ENCODE measurements around the gene IFITM2. TPM values are rescaled to one million over a fixed set of nuclear protein-coding genes. Genes with fewer than 3 reads are reported as not detected.

The IFITM2 gene
- total RNA-seq, 1 donor from 2014 or later: 112 TPM

GRCh38 chr11:357582-357981 lies 50.0 kb downstream of the IFITM2 start:
- intact Hi-C loops (cut with micrococcal nuclease): no loop called here
- Mint-ChIP-seq H3K4me1 (peaks cover 21% of the 10 kb centered on the region), H3K4me3 (no peak overlapping the region), H3K27me3 (no peaks in the 10 kb centered on the region), H3K36me3 (ENCODE audit: low read depth) (no peaks in the 10 kb centered on the region), H3K27ac (no peak overlapping the region), H3K9me3 (no peaks in the 10 kb centered on the region)
- no peak for TF ChIP-seq CTCF (IDR thresholded peaks at IDR 0.05)
- DNase-seq (no peak), ATAC-seq (ENCODE audit: low read depth) (no peak)
- ChIA-PET POLR2A (no interaction called here), CTCF (no interaction called here)

- intact Hi-C loops (cut with micrococcal nuclease): no loop called here
- Mint-ChIP-seq H3K4me1 (peaks cover 21% of the 10 kb centered on the region), H3K9me3 (no peaks in the 10 kb centered on the region), H3K27me3 (no peaks in the 10 kb centered on the region), H3K36me3 (ENCODE audit: low read depth) (no peaks in the 10 kb centered on the region), H3K27ac (no peak overlapping the region), H3K4me3 (no peak overlapping the region)
- DNase-seq: no peak
- ATAC-seq (ENCODE audit: low read depth): no peak
- TF ChIP-seq CTCF (IDR thresholded peaks at IDR 0.05): no peak
- POLR2A ChIA-PET: no interaction called here
- CTCF ChIA-PET: no interaction called here
Observed at GRCh38 chr11:358129-358800, 50.6 kb downstream of the IFITM2 start.

Other genes with a start within 250 kb of the IFITM2 start
- gene SCGB1C1, start 114.7 kb upstream of the IFITM2 start, total RNA-seq: not detected in 2 replicates
- gene BET1L, start 100.4 kb upstream of the IFITM2 start, total RNA-seq: 44.2 and 47.0 TPM in 2 replicates
- 108 and 114 TPM in 2 replicates for gene RIC8A, start 100.1 kb upstream of the IFITM2 start, total RNA-seq
- 21.8 and 23.0 TPM in 2 replicates for gene SIRT3, start 71.5 kb upstream of the IFITM2 start, total RNA-seq
- gene PSMD13, start 70.8 kb upstream of the IFITM2 start, total RNA-seq: 147 and 149 TPM in 2 replicates
- gene NLRP6, start 29.4 kb upstream of the IFITM2 start, total RNA-seq: 0.46 and 0.64 TPM in 2 replicates
- 62.3 and 74.1 TPM in 2 replicates for gene PGGHG, start 18.7 kb upstream of the IFITM2 start, total RNA-seq
- gene IFITM5, start 8.3 kb upstream of the IFITM2 start, total RNA-seq: not detected in 2 replicates
- 21.2 and 25.3 TPM in 2 replicates for gene IFITM1, start 6.2 kb downstream of the IFITM2 start, total RNA-seq
- 14.8 and 17.0 TPM in 2 replicates for gene IFITM3, start 13.0 kb downstream of the IFITM2 start, total RNA-seq
- not detected in 2 replicates for gene B4GALNT4, start 61.7 kb downstream of the IFITM2 start, total RNA-seq
- gene PKP3, start 86.4 kb downstream of the IFITM2 start, total RNA-seq: 0.18 TPM in 1 of 2 replicates, not detected in the other
- 19.8 and 24.2 TPM in 2 replicates for gene SIGIRR, start 107.2 kb downstream of the IFITM2 start, total RNA-seq
- gene ANO9, start 134.2 kb downstream of the IFITM2 start, total RNA-seq: 37.2 and 46.1 TPM in 2 replicates
- 17.8 and 22.0 TPM in 2 replicates for gene PTDSS2, start 142.5 kb downstream of the IFITM2 start, total RNA-seq
- 101 and 103 TPM in 2 replicates for gene RNH1, start 199.4 kb downstream of the IFITM2 start, total RNA-seq
- gene HRAS, start 227.8 kb downstream of the IFITM2 start, total RNA-seq: 37.2 and 43.9 TPM in 2 replicates
- gene LRRC56, start 229.7 kb downstream of the IFITM2 start, total RNA-seq: 7.1 and 7.9 TPM in 2 replicates

Measured in activated B cell treated with CpG ODN at 0.5 μM for 24 hours (primary cell).